Measurements from ENCODE around the gene FGFR1OP2. TPM values are rescaled to one million over a fixed set of nuclear protein-coding genes. Genes with fewer than 3 reads are reported as not detected.

The FGFR1OP2 gene
- total and polyA plus RNA-seq, 2 experiments from 2014 or later: 35.6 to 45.0 TPM

DNA sequence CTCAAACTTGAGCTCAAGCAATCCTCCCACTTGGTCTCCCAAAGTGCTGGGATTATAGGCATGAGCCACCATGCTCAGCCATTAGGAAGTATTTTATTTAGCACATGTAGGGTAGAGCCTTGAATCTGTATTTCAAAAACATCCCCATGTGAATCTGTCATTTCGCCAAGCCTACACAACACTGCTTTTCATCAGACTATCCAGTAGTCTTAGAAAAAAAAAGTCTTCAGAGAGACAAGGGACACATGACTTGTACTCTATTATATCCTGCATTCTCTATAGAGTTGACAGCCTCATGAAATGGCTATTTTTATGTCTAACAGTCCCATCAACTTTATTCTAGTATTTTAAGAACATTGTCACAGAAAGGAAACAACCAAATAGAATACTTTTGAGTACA is 40.5 kb downstream of the FGFR1OP2 start (continued):
- TF ChIP-seq ZNF462 (CRISPR knock-in tag; IDR thresholded peaks at IDR 0.05) (no peak), NANOG (IDR thresholded peaks at IDR 0.05; ENCODE audit: borderline replicate concordance) (no peak), ETS1 (IDR thresholded peaks at IDR 0.05) (no peak), REST (IDR thresholded peaks at IDR 0.05; ENCODE audit: unreplicated experiment) (no peak)

- Histone ChIP-seq H3K9me2 (ENCODE audit: insufficient read depth) (no peaks in the 10 kb centered on the region), H3K36me3 (ENCODE audit: insufficient read depth) (peaks cover 5% of the 10 kb centered on the region; the same call in 1 of the 2 replicates), H3K79me2 (replicated peaks; ENCODE audit: insufficient read depth) (no peaks in the 10 kb centered on the region), H2AFZ (no peak overlapping the region), H3K4me2 (no peak overlapping the region), H4K20me1 (replicated peaks; ENCODE audit: insufficient read depth) (0 out of 2 replicates have a peak, but pooled peaks cover 4% of the 10 kb centered on the region), H3K27ac (ENCODE audit: low read depth) (no peak overlapping the region), H3K4me1 (ENCODE audit: insufficient read depth) (no peaks in the 10 kb centered on the region), H3K27me3 (ENCODE audit: insufficient read depth) (no peaks in the 10 kb centered on the region), H3F3A (replicated peaks; ENCODE audit: low read depth) (no peaks in the 10 kb centered on the region; the same call in 1 of the 2 replicates), H3K4me3 (no peak overlapping the region)
- Mint-ChIP-seq H3K36me3 (ENCODE audit: low read depth) (peaks cover 15% of the 10 kb centered on the region), H3K27ac (no peak overlapping the region), H3K27me3 (ENCODE audit: insufficient read depth, low read depth, poor library complexity) (no peaks in the 10 kb centered on the region), H3K9me3 (no peaks in the 10 kb centered on the region), H3K4me3 (no peak overlapping the region), H3K4me1 (no peaks in the 10 kb centered on the region)
- no peak for DNase-seq (ENCODE audit: low spot score)
- ATAC-seq: no peak
- TF ChIP-seq STAT1 (IDR thresholded peaks at IDR 0.05; ENCODE audit: unreplicated experiment) (no peak), ZNF114 (CRISPR knock-in tag; IDR thresholded peaks at IDR 0.05) (no peak), ZNF331 (CRISPR knock-in tag; IDR thresholded peaks at IDR 0.05; ENCODE audit: low read depth) (no peak), EZH2phosphoT487 (IDR thresholded peaks at IDR 0.05; ENCODE audit: unreplicated experiment) (no peak)
These were observed 41.5 kb downstream of the FGFR1OP2 start for GRCh38 chr12:26979733-26980132.
